Ovary (tissue), 9 donors: ENCODE data around the gene MAML2. TPM values are rescaled to one million over a fixed set of nuclear protein-coding genes. Genes with fewer than 3 reads are reported as not detected.

Experiments
- DNase-seq, 5 donors: peaks; one replicate each; pipeline ENCODE4 v3.0.0-alpha.2; 2019 to 2020
- H3K27ac ChIP-seq, 2 donors: fragments of 200-600 bp; one replicate each; pipeline versions ENCODE4 v1.5.1 to v1.8.0; 2019 to 2022
- H3K27me3 ChIP-seq: fragments of 200-600 bp; one replicate; pipeline ENCODE4 v1.8.0; 2022
- H3K36me3 ChIP-seq: fragments of 200-600 bp; sonication (generic); one replicate; pipeline ENCODE4 v1.5.1; 2019
- H3K4me1 ChIP-seq: one replicate; pipeline ENCODE4 v1.8.1; 2013; ENCODE audit warnings: mild to moderate bottlenecking, moderate library complexity; ENCODE audit not compliant: insufficient read depth
- H3K4me3 ChIP-seq: fragments of 200-600 bp; sonication (generic); one replicate; pipeline ENCODE4 v1.5.1; 2017
- H3K9me3 ChIP-seq, 2 donors: fragments of 200-600 bp in 1 of 2; sonication (generic) in 1 of 2; one replicate each; pipeline versions ENCODE4 v1.5.1 to v1.8.1; 2013 to 2019; ENCODE audit warnings: mild to moderate bottlenecking in 1 of 2, moderate library complexity in 1 of 2
- EP300 ChIP-seq: sonication (generic); formaldehyde crosslinking; IDR thresholded peaks from one replicate; pipeline ENCODE4 v1.6.1; 2017; ENCODE audit warnings: antibody characterized with exemption
- POLR2A ChIP-seq: fragments of 450-650 bp; IDR thresholded peaks from one replicate; pipeline ENCODE4 v1.6.1; 2017; ENCODE audit warnings: antibody characterized with exemption, mild to moderate bottlenecking, moderate library complexity
- WGBS, 3 donors: extraction: QIAGEN DNeasy Blood & Tissue Kit in 1 of 3; methylation state at CpG; one replicate each; pipeline versions ENCODE4 v1.1.5 to v1.1.7; 2013 to 2017; 5-methylcytosine and 5-hydroxymethylcytosine counted together
- intact Hi-C, 4 donors: fragments of 100-400 bp; cut with DNase I; formaldehyde crosslinking; loops; one replicate each; pipeline versions ENCODE4 v1.11.0 to v1.15.1; 2022 to 2023
- polyA plus RNA-seq, 2 donors: library from polyadenylated mRNA; stranded (reverse); fragments of 200-250 nt in 1 of 2; fragments of 350-450 nt in 1 of 2; fragmentation: Illumina TruSeq in 1 of 2; extraction: RNeasy Lipid Tissue Mini Kit (QIAGEN cat#74804) in 1 of 2; gene quantifications; one replicate each; pipeline ENCODE4 v1.2.3, GENCODE V29; 2013 to 2014
- total RNA-seq, 7 donors: library from RNA; depleted of rRNA in 2 of 7; stranded (reverse); fragments of >200 nt in 2 of 7; fragmentation: NEBNext Ultra II Directional in 3 of 7; extraction: Animal tissue kit (Norgen Biotek cat#: 25700) in 3 of 7; gene quantifications; one replicate each; pipeline versions ENCODE4 v1.1.0 to v1.2.4, GENCODE V29; 2016 to 2023
- TF ChIP-seq, protein P1 (sequence below), 3 donors: fragments of 450-650 bp in 2 of 3; fragments of 200-600 bp in 1 of 3; IDR thresholded peaks; one replicate each; pipeline versions ENCODE4 v1.5.1 to v1.8.0; 2016 to 2022; ENCODE audit warnings: antibody characterized with exemption in 3 of 3, mild to moderate bottlenecking in 1 of 3
- donor health status: DM: no; HTN: no; CAD: no; lungs with moderate emphysema.
- donor health status: DM: no; HTN: no; CAD: no.
- donor health status: Bipolar disorder and iron deficiency.
- donor health status: DM: yes; HTN: yes; CAD: no.
- donor health status: DM: no; HTN: no; CAD: no.
- donor health status: DM: yes; HTN: yes; CAD: no.

The MAML2 gene
- total and polyA plus RNA-seq, 9 donors: 7.3 to 17.5 (median 14.6) TPM

DNA sequence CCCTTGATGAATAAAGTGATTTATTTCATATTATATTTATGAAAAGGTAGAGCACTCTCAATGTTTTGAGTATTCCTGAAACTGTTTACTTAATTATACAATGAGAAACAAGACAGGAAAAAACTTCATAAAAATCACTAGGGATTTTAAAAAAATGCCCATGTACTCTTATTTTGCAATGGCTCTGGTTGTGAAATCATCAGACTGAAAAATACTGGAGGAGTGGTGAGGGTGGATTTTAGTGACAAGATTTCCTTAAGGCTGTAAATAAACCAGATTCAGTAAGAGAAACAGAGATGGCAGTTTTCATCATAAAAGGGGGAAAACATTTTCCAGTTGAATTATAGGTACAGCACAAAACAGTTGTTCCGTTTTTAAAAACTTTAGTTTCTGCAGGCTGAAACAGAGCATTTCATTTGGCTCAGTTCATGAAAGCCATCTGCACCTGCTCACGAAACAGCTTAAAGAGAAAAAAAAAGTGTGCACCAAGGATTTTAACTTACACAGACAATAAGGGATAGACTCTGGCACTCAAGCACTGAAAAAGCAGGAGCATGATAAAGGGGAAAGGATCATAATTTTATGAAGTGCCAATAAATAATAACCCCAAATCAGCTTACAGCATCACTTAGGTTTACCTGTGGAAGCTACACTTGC, 100.7 kb downstream of the MAML2 start:
- Histone ChIP-seq H3K4me3 (no peak overlapping the region), H3K27me3 (no peaks in the 10 kb centered on the region), H3K4me1 (no peaks in the 10 kb centered on the region), H3K9me3 (no peaks in the 10 kb centered on the region), H3K36me3 (no peaks in the 10 kb centered on the region), H3K27ac (peak overlapping the region in 1 of 2 donors; percentile 62)
- no peak for TF ChIP-seq POLR2A
- TF ChIP-seq EP300: no peak
- TF ChIP-seq, protein P1, sequence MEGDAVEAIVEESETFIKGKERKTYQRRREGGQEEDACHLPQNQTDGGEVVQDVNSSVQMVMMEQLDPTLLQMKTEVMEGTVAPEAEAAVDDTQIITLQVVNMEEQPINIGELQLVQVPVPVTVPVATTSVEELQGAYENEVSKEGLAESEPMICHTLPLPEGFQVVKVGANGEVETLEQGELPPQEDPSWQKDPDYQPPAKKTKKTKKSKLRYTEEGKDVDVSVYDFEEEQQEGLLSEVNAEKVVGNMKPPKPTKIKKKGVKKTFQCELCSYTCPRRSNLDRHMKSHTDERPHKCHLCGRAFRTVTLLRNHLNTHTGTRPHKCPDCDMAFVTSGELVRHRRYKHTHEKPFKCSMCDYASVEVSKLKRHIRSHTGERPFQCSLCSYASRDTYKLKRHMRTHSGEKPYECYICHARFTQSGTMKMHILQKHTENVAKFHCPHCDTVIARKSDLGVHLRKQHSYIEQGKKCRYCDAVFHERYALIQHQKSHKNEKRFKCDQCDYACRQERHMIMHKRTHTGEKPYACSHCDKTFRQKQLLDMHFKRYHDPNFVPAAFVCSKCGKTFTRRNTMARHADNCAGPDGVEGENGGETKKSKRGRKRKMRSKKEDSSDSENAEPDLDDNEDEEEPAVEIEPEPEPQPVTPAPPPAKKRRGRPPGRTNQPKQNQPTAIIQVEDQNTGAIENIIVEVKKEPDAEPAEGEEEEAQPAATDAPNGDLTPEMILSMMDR (IDR thresholded peaks at IDR 0.05): no peak
- intact Hi-C loops: no loop called here
- DNase-seq: no peak
- WGBS, 3 donors: 17 to 19% (median 18%) methylated on average over 2 of the region's 2 CpGs

DNA sequence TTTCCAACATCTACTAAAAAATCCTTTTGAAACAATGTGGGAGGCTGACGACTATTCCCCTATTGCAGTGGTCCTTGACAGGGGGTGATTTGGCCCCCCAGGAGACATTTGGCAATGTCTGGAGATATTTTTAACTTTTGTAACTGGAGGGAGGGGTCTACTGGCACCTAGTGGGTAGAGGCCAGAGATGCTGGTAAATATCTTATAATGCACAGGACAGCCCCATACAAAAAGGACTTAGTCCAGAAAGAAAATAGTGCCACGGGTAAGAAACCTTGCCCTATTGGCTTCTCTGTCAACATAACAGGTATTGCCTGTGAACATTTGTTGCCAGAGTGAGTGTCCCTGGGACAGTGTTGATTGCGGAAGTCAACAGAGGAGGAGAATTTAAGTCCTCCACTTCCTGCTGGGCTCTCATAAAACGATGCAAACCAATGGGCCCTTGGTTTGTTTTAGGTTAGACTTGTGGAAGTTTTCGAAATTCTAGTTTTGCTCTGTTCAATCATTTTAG, 101.6 kb downstream of the MAML2 start:
- no peak overlapping the region for H3K27ac ChIP-seq
- H3K4me3 ChIP-seq: no peak overlapping the region
- H3K9me3 ChIP-seq: no peaks in the 10 kb centered on the region
- peaks cover 2% of the 10 kb centered on the region for H3K4me1 ChIP-seq
- no peaks in the 10 kb centered on the region for H3K27me3 ChIP-seq
- H3K36me3 ChIP-seq: no peaks in the 10 kb centered on the region
- 58 to 72% (median 59%) methylated on average over 5 of the region's 5 CpGs for WGBS, 3 donors
- DNase-seq: no peak
- intact Hi-C loops: no loop called here
- TF ChIP-seq POLR2A: no peak
- no peak for TF ChIP-seq EP300
- TF ChIP-seq, protein P1 (IDR thresholded peaks at IDR 0.05): no peak

DNA sequence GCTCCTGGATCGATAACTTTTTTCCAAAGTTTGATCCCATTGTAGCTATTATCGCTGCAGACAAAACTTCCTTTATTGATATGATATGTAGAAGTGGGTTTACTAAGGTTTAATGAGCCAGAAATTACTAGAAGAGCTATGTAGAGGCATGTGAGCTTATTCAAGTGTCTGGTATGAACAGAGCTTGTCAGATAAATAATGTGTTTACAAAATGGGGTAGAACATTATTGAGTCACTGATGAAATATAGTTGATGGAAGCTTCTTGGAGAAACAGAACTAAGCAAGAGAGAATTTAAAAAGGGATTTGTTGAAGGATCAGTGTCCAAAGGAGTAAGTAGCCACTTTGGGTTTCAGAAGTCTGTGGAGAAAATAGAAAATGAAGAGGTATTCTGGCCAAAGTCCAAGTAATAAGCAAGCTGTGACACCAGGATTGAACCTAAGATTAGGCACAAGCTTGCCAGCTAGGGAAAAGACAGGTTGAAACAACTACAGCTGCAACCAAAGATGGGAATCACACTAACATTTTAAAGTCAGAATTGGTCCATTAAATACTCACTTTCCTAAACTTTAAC, 104.3 kb downstream of the MAML2 start:
- TF ChIP-seq POLR2A: no peak
- no peak for TF ChIP-seq EP300
- TF ChIP-seq, protein P1 (IDR thresholded peaks at IDR 0.05): no peak
- WGBS, 3 donors: 65 to 75% (median 66%) methylated on average over 2 of the region's 2 CpGs
- DNase-seq: no peak
- H3K9me3 ChIP-seq: no peaks in the 10 kb centered on the region
- no peak overlapping the region for H3K27ac ChIP-seq
- no peaks in the 10 kb centered on the region for H3K36me3 ChIP-seq
- H3K27me3 ChIP-seq: no peaks in the 10 kb centered on the region
- intact Hi-C loops: no loop called here
- no peak overlapping the region for H3K4me3 ChIP-seq
- H3K4me1 ChIP-seq: peaks cover 5% of the 10 kb centered on the region

DNA sequence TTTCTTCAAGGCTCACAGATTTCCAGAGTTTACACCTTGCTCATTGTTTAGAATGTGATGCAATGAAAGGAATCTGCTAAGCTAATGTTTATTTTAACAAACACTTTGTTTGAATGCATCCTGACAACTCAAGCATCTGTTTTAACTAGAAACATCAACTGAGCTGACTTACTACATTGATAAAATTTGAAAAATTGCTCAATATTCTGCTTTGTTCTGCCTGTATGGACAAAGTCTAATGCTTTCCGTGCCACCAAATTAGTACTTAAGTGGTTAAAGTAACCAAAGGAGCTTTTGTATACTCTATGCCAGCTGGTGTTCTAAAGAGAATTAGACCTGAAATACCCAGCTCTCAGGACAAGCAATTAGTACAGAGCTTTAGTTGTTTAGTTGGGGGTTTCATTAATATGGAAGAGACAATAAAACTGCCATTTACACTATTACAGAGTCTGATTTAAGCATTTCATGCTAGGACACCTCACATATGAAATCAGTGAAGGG, 105.2 kb downstream of the MAML2 start:
- no peak for DNase-seq
- no peaks in the 10 kb centered on the region for H3K36me3 ChIP-seq
- no peaks in the 10 kb centered on the region for H3K27me3 ChIP-seq
- no peaks in the 10 kb centered on the region for H3K9me3 ChIP-seq
- intact Hi-C loops: no loop called here
- H3K4me3 ChIP-seq: no peak overlapping the region
- 20 to 53% (median 31%) methylated on average over 1 of the region's 1 CpG for WGBS, 3 donors
- TF ChIP-seq POLR2A (no peak), EP300 (no peak)
- TF ChIP-seq, protein P1 (IDR thresholded peaks at IDR 0.05): no peak
- no peak overlapping the region for H3K27ac ChIP-seq
- H3K4me1 ChIP-seq: peaks cover 5% of the 10 kb centered on the region
